G401 (cell line): ENCODE results near the gene HSCB. TPM values are rescaled to one million over a fixed set of nuclear protein-coding genes. Genes with fewer than 3 reads are reported as not detected.
"Not testable (repeated sequence)": the region's sequence is repeated elsewhere in the genome, so short reads cannot be mapped to it uniquely, and the experiment has no call there.

ENCODE experiments used
- DNase-seq: peaks from one replicate; pipeline ENCODE4 v3.0.0-alpha.2; 2015; ENCODE audit warnings: low spot score
- in situ Hi-C: cut with HindIII; loops from 2 replicates; pipeline ENCODE4 v1.10.0; 2016; ENCODE audit warnings: low sequenced_read_pairs, mixed read lengths
- total RNA-seq: library from RNA; depleted of rRNA; stranded (reverse); fragments of >200 nt; shearing (Covaris generic); gene quantifications from 2 replicates; pipeline ENCODE4 v1.2.3, GENCODE V29; 2014; rRNA removed

The HSCB gene
- total RNA-seq, 1 experiment from 2014 or later = 38.1 TPM

DNA sequence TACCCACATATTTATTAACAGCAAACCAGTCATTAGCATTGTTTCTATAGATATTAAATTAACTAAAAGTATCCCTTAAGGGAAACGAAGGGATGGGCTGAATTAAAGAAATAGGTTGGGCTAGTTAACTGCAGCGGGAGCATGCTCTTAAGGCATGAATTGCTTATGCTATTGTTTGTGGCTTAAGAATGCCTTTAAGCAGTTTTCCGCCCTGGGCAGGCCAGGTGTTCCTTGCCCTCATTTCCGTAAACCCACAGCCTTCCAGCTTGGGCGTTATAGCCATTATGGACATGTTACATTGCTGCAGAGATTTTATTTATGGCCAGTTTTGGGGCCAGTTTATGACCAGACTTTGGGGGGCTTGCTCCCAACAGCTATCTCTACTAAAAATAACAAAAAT lies 63.6 kb downstream of the HSCB start:
- DNase-seq, in situ Hi-C loops: not testable (repeated sequence)

Other genes with a start within 250 kb of the HSCB start
- gene TTC28, start 62.2 kb upstream of the HSCB start, total RNA-seq = 7.6 and 12.2 TPM in 2 replicates
- 48.6 and 53.9 TPM in 2 replicates for gene CHEK2, start 219 bp upstream of the HSCB start, total RNA-seq
- 46.4 and 49.5 TPM in 2 replicates for gene CCDC117, start 30.7 kb downstream of the HSCB start, total RNA-seq
- gene XBP1, start 58.5 kb downstream of the HSCB start, total RNA-seq = 107 and 124 TPM in 2 replicates
- 11.9 and 13.8 TPM in 2 replicates for gene ZNRF3, start 141.5 kb downstream of the HSCB start, total RNA-seq